Measurements from ENCODE around the gene MAN1C1.

GRCh38 chr1:25629836-25630235, 13.2 kb downstream of the MAN1C1 start:
- TF ChIP-seq MAX (IDR thresholded peaks at IDR 0.05) (no peak), RAD21 (IDR thresholded peaks at IDR 0.05; ENCODE audit: low read depth) (no peak), EZH2 (IDR thresholded peaks at IDR 0.05) (no peak), CTCF (IDR thresholded peaks at IDR 0.05 in 2 of 3, conservative IDR thresholded peaks at IDR 0.05 in 1 of 3; ENCODE audit: borderline replicate concordance in 1 of 3, insufficient read depth in 1 of 3, low read depth in 2 of 3, low read length in 2 of 3) (no peak), POLR2A (IDR thresholded peaks at IDR 0.05; ENCODE audit: borderline replicate concordance, extremely low read depth, insufficient read depth, insufficient read length) (no peak), EZH2phosphoT487 (IDR thresholded peaks at IDR 0.05; ENCODE audit: borderline replicate concordance) (no peak), ELF1 (IDR thresholded peaks at IDR 0.05; ENCODE audit: borderline replicate concordance, low read depth) (no peak), POLR2AphosphoS5 (IDR thresholded peaks at IDR 0.05; ENCODE audit: low read depth, low read length) (no peak), ZNF274 (IDR thresholded peaks at IDR 0.05; ENCODE audit: low read depth, low read length) (no peak), JUND (IDR thresholded peaks at IDR 0.05) (no peak), ZBTB33 (IDR thresholded peaks at IDR 0.05; ENCODE audit: extremely low read depth, insufficient replicate concordance, low read length) (no peak)

Measured in HCT116 (cell line).